Upper lobe of right lung (tissue), 1 donor: ENCODE measurements around the gene DNASE1L2. TPM values are rescaled to one million over a fixed set of nuclear protein-coding genes. Genes with fewer than 3 reads are reported as not detected.
"Not testable (repeated sequence)": the region's sequence is repeated elsewhere in the genome, so short reads cannot be mapped to it uniquely, and the experiment has no call there.

Experiments
- ATAC-seq: fragments of 200-7000 bp; cut with Tn5 transposase; one replicate; pipeline ENCODE4 v1.9.1; 2020; ENCODE audit warnings: mild to moderate bottlenecking, moderate library complexity
- DNase-seq: peaks from one replicate; pipeline ENCODE4 v3.0.0-alpha.2; 2020
- H3K27ac ChIP-seq: fragments of 200-600 bp; one replicate; pipeline ENCODE4 v1.8.0; 2022
- H3K27me3 ChIP-seq: fragments of 200-600 bp; one replicate; pipeline ENCODE4 v1.8.0; 2022; ENCODE audit warnings: mild to moderate bottlenecking
- H3K36me3 ChIP-seq: fragments of 200-600 bp; one replicate; pipeline ENCODE4 v1.8.0; 2022
- H3K4me1 ChIP-seq: fragments of 200-600 bp; one replicate; pipeline ENCODE4 v1.8.0; 2022
- H3K4me3 ChIP-seq: fragments of 200-600 bp; one replicate; pipeline ENCODE4 v1.8.0; 2022; ENCODE audit warnings: mild to moderate bottlenecking
- H3K9me3 ChIP-seq: fragments of 200-600 bp; one replicate; pipeline ENCODE4 v1.8.0; 2022
- intact Hi-C: fragments of 100-400 bp; cut with DNase I; formaldehyde crosslinking; loops from one replicate; pipeline ENCODE4 v1.11.0; 2022
- total RNA-seq: library from RNA; stranded (reverse); fragmentation: NEBNext Ultra II Directional; extraction: Animal tissue kit (Norgen Biotek cat#: 25700); gene quantifications from one replicate; pipeline ENCODE4 v1.2.1, GENCODE V29; 2021
- TF ChIP-seq, protein P1 (sequence below): fragments of 200-600 bp; IDR thresholded peaks from one replicate; pipeline ENCODE4 v1.8.0; 2022; ENCODE audit warnings: antibody characterized with exemption
- donor health status: DM: no; HTN: yes; CAD: no; lungs with severe emphysema.

The DNASE1L2 gene
- total RNA-seq, 1 donor from 2014 or later, result 0.78 TPM

GRCh38 chr16:2257726-2258125 lies 21.5 kb downstream of the DNASE1L2 start:
- no peaks in the 10 kb centered on the region for H3K4me1 ChIP-seq
- no peak for DNase-seq
- H3K27me3 ChIP-seq, result no peaks in the 10 kb centered on the region
- ATAC-seq, result no peak
- no peak overlapping the region for H3K27ac ChIP-seq
- peaks cover 100% of the 10 kb centered on the region for H3K36me3 ChIP-seq
- TF ChIP-seq, protein P1, sequence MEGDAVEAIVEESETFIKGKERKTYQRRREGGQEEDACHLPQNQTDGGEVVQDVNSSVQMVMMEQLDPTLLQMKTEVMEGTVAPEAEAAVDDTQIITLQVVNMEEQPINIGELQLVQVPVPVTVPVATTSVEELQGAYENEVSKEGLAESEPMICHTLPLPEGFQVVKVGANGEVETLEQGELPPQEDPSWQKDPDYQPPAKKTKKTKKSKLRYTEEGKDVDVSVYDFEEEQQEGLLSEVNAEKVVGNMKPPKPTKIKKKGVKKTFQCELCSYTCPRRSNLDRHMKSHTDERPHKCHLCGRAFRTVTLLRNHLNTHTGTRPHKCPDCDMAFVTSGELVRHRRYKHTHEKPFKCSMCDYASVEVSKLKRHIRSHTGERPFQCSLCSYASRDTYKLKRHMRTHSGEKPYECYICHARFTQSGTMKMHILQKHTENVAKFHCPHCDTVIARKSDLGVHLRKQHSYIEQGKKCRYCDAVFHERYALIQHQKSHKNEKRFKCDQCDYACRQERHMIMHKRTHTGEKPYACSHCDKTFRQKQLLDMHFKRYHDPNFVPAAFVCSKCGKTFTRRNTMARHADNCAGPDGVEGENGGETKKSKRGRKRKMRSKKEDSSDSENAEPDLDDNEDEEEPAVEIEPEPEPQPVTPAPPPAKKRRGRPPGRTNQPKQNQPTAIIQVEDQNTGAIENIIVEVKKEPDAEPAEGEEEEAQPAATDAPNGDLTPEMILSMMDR, result no peak
- H3K9me3 ChIP-seq, result no peaks in the 10 kb centered on the region
- no peak overlapping the region for H3K4me3 ChIP-seq
- intact Hi-C loops, result no loop called here

DNA sequence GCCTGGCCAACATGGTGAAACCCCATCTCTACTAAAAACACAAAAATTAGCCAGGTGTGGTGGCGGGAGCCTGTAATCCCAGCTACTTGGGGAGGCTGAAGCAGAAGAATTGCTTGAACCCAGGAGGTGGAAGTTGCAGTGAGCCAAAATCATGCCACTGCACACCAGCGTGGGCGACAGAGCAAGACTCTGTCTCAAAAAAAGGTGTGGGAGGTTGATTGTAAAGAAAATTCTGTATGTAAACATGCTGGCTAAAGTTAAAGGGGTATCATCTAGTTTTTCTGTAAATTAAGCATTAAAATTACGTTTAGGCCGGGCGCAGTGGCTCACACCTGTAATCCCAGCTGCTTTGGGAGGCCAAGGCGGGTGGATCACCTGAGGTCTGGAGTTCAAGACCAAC lies 22.3 kb downstream of the DNASE1L2 start:
- intact Hi-C loops, H3K4me3 ChIP-seq, ATAC-seq, H3K27me3 ChIP-seq, DNase-seq, H3K27ac ChIP-seq, H3K9me3 ChIP-seq, H3K4me1 ChIP-seq: not testable (repeated sequence)
- H3K36me3 ChIP-seq, result peaks cover 100% of the 10 kb centered on the region

- Histone ChIP-seq H3K27me3 (no peaks in the 10 kb centered on the region), H3K4me3 (no peak overlapping the region), H3K9me3 (no peaks in the 10 kb centered on the region), H3K27ac (no peak overlapping the region), H3K36me3 (peaks cover 95% of the 10 kb centered on the region), H3K4me1 (peaks cover 3% of the 10 kb centered on the region)
- intact Hi-C loops, result no loop called here
- TF ChIP-seq, protein P1, result no peak
- DNase-seq (no peak), ATAC-seq (no peak)
These were observed 24.0 kb downstream of the DNASE1L2 start for GRCh38 chr16:2260250-2260649.

GRCh38 chr16:2263026-2263425 lies 26.8 kb downstream of the DNASE1L2 start:
- H3K9me3 ChIP-seq, H3K4me3 ChIP-seq, ATAC-seq, DNase-seq, H3K27me3 ChIP-seq, H3K27ac ChIP-seq, intact Hi-C loops: not testable (repeated sequence)
- H3K4me1 ChIP-seq, result peaks cover 17% of the 10 kb centered on the region
- H3K36me3 ChIP-seq, result peaks cover 67% of the 10 kb centered on the region

GRCh38 chr16:2266887-2267286 lies 30.6 kb downstream of the DNASE1L2 start:
- ATAC-seq, H3K27ac ChIP-seq, DNase-seq, H3K27me3 ChIP-seq, intact Hi-C loops, H3K9me3 ChIP-seq: not testable (repeated sequence)
- Histone ChIP-seq H3K4me1 (peaks cover 31% of the 10 kb centered on the region), H3K4me3 (peak overlapping the region; percentile 91), H3K36me3 (peaks cover 28% of the 10 kb centered on the region)

GRCh38 chr16:2267505-2267912 lies 31.3 kb downstream of the DNASE1L2 start:
- peak overlapping the region; percentile 97 for H3K27ac ChIP-seq
- H3K4me1 ChIP-seq, result peaks cover 31% of the 10 kb centered on the region
- DNase-seq, H3K27me3 ChIP-seq, intact Hi-C loops, H3K9me3 ChIP-seq: not testable (repeated sequence)
- H3K36me3 ChIP-seq, result peaks cover 22% of the 10 kb centered on the region
- peak; percentile 71 for ATAC-seq
- peak overlapping the region; percentile 91 for H3K4me3 ChIP-seq

DNA sequence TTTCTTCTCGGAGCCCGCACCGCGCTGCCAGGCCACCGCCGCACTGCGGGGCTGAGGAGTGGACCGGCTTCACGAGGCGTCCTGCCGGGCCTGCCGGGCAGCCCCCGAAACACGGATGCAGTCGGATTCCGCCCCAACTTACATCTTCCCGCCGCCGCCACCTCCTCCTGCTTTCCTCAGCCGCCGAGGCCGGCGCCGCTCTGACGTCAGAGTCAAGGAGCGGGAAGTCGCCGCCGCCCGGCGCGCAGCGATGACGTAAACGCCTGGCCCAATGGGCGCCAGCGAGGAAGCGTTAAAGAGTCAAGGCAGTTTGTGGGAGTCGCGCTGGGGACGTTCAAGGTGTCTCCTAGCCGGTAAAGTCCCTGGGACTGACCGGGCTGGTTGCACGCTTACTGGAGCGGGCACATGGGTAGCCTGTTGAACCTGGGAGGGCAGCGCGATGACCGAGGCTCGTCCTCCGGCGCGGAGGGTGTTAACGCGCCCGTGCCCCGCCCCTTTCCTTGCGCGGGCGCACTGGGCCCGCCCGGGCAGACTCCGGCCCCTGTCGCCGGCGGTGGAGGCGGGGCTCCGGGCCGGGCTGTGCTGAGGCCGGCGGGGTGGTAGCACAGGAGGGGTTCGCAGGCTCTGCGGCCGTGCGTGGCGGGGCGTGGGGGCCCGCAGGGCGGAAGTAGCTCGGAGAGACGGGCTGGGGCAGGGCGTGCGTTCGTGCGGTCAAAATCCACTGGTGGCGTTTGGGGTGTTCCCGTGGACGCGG lies 31.8 kb downstream of the DNASE1L2 start, which contains the start of gene RNPS1:
TSS of gene RNPS1 (minus strand) at position 214 of the 754 bp plus-strand sequence. CDS start 3,483 bp downstream, outside the sequence.
- H3K4me3 ChIP-seq, result peak within 1 kb of the TSS; percentile 91
- peak within 1 kb of the TSS; percentile 97 for H3K27ac ChIP-seq
- H3K27me3 ChIP-seq, result no peaks in the 10 kb centered on the region
- no peaks in the 10 kb centered on the region for H3K9me3 ChIP-seq
- H3K36me3 ChIP-seq, result peaks cover 16% of the 10 kb centered on the region
- H3K4me1 ChIP-seq, result peaks cover 31% of the 10 kb centered on the region
- ATAC-seq (peak; percentile 88), DNase-seq (peak; percentile 99)
- intact Hi-C loops, result no loop called here
- TF ChIP-seq, protein P1, result no peak
